Measurements from ENCODE around the gene PIK3AP1.

DNA sequence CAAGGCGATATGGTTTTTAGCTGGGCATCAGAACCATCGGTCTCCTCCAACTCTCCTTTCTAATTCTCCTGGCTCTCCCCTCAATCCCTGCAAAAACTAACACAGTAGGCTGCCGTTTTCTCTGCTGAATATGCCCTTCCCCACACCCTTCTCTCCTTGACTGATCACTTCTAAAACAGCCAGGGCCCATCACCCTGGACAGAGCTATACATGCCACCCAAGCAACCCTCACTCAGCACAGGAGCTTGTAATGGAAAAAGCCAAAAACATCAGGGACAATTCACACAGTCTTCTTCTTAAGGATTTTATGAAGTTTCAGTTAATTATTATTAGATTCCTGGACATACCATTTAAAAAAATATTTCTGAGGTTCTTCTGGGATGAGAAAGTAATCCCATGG, 61.5 kb downstream of the PIK3AP1 start:
- TF ChIP-seq, protein P1, sequence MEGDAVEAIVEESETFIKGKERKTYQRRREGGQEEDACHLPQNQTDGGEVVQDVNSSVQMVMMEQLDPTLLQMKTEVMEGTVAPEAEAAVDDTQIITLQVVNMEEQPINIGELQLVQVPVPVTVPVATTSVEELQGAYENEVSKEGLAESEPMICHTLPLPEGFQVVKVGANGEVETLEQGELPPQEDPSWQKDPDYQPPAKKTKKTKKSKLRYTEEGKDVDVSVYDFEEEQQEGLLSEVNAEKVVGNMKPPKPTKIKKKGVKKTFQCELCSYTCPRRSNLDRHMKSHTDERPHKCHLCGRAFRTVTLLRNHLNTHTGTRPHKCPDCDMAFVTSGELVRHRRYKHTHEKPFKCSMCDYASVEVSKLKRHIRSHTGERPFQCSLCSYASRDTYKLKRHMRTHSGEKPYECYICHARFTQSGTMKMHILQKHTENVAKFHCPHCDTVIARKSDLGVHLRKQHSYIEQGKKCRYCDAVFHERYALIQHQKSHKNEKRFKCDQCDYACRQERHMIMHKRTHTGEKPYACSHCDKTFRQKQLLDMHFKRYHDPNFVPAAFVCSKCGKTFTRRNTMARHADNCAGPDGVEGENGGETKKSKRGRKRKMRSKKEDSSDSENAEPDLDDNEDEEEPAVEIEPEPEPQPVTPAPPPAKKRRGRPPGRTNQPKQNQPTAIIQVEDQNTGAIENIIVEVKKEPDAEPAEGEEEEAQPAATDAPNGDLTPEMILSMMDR (IDR thresholded peaks at IDR 0.05 in 8 of 11, conservative IDR thresholded peaks at IDR 0.05 in 3 of 11) = no peak
- no peak for TF ChIP-seq POLR2A (IDR thresholded peaks at IDR 0.05)
- TF ChIP-seq POLR2AphosphoS5 (IDR thresholded peaks at IDR 0.05) = no peak
